Cardiac muscle cell (in vitro differentiated cells and primary cell): ENCODE measurements around the gene MYOG. TPM values are rescaled to one million over a fixed set of nuclear protein-coding genes. Genes with fewer than 3 reads are reported as not detected.

Experiments
- DNase-seq, 2 donors: peaks; one replicate each; pipeline versions ENCODE4 v3.0.0 to v3.0.0-alpha.2; 2010 to 2017; ENCODE audit warnings: low read depth in 1 of 2, low spot score in 1 of 2
- H3K27ac ChIP-seq: fragments of 200-600 bp; sonication (generic); 2 replicates; pipeline ENCODE4 v1.5.1; 2016
- H3K27me3 ChIP-seq: fragments of 200-600 bp; sonication (generic); 2 replicates; pipeline ENCODE4 v1.6.0; 2016; ENCODE audit warnings: control low read depth
- H3K36me3 ChIP-seq: fragments of 200-600 bp; sonication (generic); 2 replicates; pipeline ENCODE4 v1.5.1; 2016; ENCODE audit warnings: control low read depth
- H3K4me1 ChIP-seq: fragments of 200-600 bp; sonication (generic); 2 replicates; pipeline ENCODE4 v1.8.1; 2017; ENCODE audit warnings: low read depth, mild to moderate bottlenecking, mixed run types
- H3K4me3 ChIP-seq: fragments of 200-600 bp; sonication (generic); 2 replicates; pipeline ENCODE4 v1.5.1; 2016; ENCODE audit warnings: mild to moderate bottlenecking
- H3K9me3 ChIP-seq: fragments of 200-600 bp; sonication (generic); 2 replicates; pipeline ENCODE4 v1.5.1; 2017; ENCODE audit warnings: low read depth, mild to moderate bottlenecking, control low read depth
- CTCF ChIP-seq: IDR thresholded peaks from 2 replicates; pipeline ENCODE4 v1.5.1; 2012; ENCODE audit warnings: low read depth, mild to moderate bottlenecking, low read length
- polyA plus RNA-seq: library from polyadenylated mRNA; unstranded; fragments of >200 nt; fragmentation: Nextera tagmentation; extraction: Ambion mirVana; gene quantifications from 2 replicates; pipeline ENCODE4 v1.2.1, GENCODE V29; 2016
- total RNA-seq: library from RNA; depleted of rRNA; stranded (reverse); fragments of >200 nt; gene quantifications from 2 replicates; pipeline ENCODE4 v1.2.3, GENCODE V29; 2016

MYOG gene
- total and polyA plus RNA-seq, 2 experiments from 2014 or later = 0.18 TPM; not detected in 1

GRCh38 chr1:203060115-203060514, 25.7 kb downstream of the MYOG start:
- no peaks in the 10 kb centered on the region for H3K9me3 ChIP-seq
- peaks cover 77% of the 10 kb centered on the region for H3K36me3 ChIP-seq
- H3K27me3 ChIP-seq = no peaks in the 10 kb centered on the region
- no peak for TF ChIP-seq CTCF
- DNase-seq = no peak
- H3K4me1 ChIP-seq = no peaks in the 10 kb centered on the region
- no peak overlapping the region for H3K27ac ChIP-seq
- no peak overlapping the region for H3K4me3 ChIP-seq

GRCh38 chr1:203059485-203059884, 26.3 kb downstream of the MYOG start:
- H3K27ac ChIP-seq = no peak overlapping the region
- H3K9me3 ChIP-seq = no peaks in the 10 kb centered on the region
- DNase-seq = no peak
- peaks cover 77% of the 10 kb centered on the region for H3K36me3 ChIP-seq
- no peak for TF ChIP-seq CTCF
- H3K4me3 ChIP-seq = no peak overlapping the region
- H3K27me3 ChIP-seq = no peaks in the 10 kb centered on the region
- no peaks in the 10 kb centered on the region for H3K4me1 ChIP-seq

GRCh38 chr1:203058676-203058935, 27.2 kb downstream of the MYOG start:
- no peak for TF ChIP-seq CTCF
- Histone ChIP-seq H3K27me3 (no peaks in the 10 kb centered on the region), H3K27ac (no peak overlapping the region), H3K4me1 (no peaks in the 10 kb centered on the region), H3K4me3 (no peak overlapping the region), H3K36me3 (peaks cover 76% of the 10 kb centered on the region), H3K9me3 (no peaks in the 10 kb centered on the region)
- no peak for DNase-seq

GRCh38 chr1:203057911-203058675, 27.7 kb downstream of the MYOG start:
- no peaks in the 10 kb centered on the region for H3K27me3 ChIP-seq

GRCh38 chr1:203056516-203056915, 29.3 kb downstream of the MYOG start:
- Histone ChIP-seq H3K27ac (no peak overlapping the region), H3K4me3 (no peak overlapping the region), H3K9me3 (no peaks in the 10 kb centered on the region), H3K27me3 (no peaks in the 10 kb centered on the region), H3K4me1 (peaks cover 6% of the 10 kb centered on the region), H3K36me3 (peaks cover 76% of the 10 kb centered on the region)
- no peak for TF ChIP-seq CTCF
- no peak for DNase-seq

More at GRCh38 chr1:203057911-203058675, 27.7 kb downstream of the MYOG start:
- no peak for TF ChIP-seq CTCF
- no peak for DNase-seq
- H3K27ac ChIP-seq = no peak overlapping the region
- H3K36me3 ChIP-seq = peaks cover 73% of the 10 kb centered on the region
- no peaks in the 10 kb centered on the region for H3K4me1 ChIP-seq
- H3K9me3 ChIP-seq = no peaks in the 10 kb centered on the region
- no peak overlapping the region for H3K4me3 ChIP-seq
